Gastroesophageal sphincter (tissue), 3 donors: ENCODE data around the gene CDH4.

ENCODE experiments used
- EP300 ChIP-seq: sonication (generic); formaldehyde crosslinking; IDR thresholded peaks from one replicate; pipeline ENCODE4 v1.6.1; 2017; ENCODE audit warnings: antibody characterized with exemption, mild to moderate bottlenecking
- POLR2A ChIP-seq, 2 donors: fragments of 450-650 bp; IDR thresholded peaks; one replicate each; pipeline ENCODE4 v1.6.1; 2017; ENCODE audit warnings: antibody characterized with exemption in 2 of 2, mild to moderate bottlenecking in 2 of 2, moderate library complexity in 1 of 2
- POLR2AphosphoS5 ChIP-seq: sonication (generic); formaldehyde crosslinking; IDR thresholded peaks from one replicate; pipeline ENCODE4 v1.6.1; 2017; ENCODE audit warnings: antibody characterized with exemption
- TF ChIP-seq, protein P1 (sequence below), 4 experiments: fragments of 200-600 bp in 2 of 4; fragments of 450-650 bp in 2 of 4; sonication (generic) in 1 of 4; IDR thresholded peaks; one replicate each; pipeline ENCODE4 v1.5.1; 2017 to 2019; ENCODE audit warnings: antibody characterized with exemption in 4 of 4, mild to moderate bottlenecking in 2 of 4, moderate library complexity in 2 of 4

GRCh38 chr20:61917474-61918145 lies 665.5 kb downstream of the CDH4 start:
- TF ChIP-seq, protein P1, sequence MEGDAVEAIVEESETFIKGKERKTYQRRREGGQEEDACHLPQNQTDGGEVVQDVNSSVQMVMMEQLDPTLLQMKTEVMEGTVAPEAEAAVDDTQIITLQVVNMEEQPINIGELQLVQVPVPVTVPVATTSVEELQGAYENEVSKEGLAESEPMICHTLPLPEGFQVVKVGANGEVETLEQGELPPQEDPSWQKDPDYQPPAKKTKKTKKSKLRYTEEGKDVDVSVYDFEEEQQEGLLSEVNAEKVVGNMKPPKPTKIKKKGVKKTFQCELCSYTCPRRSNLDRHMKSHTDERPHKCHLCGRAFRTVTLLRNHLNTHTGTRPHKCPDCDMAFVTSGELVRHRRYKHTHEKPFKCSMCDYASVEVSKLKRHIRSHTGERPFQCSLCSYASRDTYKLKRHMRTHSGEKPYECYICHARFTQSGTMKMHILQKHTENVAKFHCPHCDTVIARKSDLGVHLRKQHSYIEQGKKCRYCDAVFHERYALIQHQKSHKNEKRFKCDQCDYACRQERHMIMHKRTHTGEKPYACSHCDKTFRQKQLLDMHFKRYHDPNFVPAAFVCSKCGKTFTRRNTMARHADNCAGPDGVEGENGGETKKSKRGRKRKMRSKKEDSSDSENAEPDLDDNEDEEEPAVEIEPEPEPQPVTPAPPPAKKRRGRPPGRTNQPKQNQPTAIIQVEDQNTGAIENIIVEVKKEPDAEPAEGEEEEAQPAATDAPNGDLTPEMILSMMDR (IDR thresholded peaks at IDR 0.05): no peak
- TF ChIP-seq POLR2A (IDR thresholded peaks at IDR 0.05) (no peak), EP300 (no peak), POLR2AphosphoS5 (no peak)
